HepG2 (cell line): ENCODE results near the gene DTYMK. TPM values are rescaled to one million over a fixed set of nuclear protein-coding genes. Genes with fewer than 3 reads are reported as not detected.

Experiments
- AGO2 ChIP-seq: fragments of 200-400 bp; formaldehyde crosslinking; optimal IDR thresholded peaks from 2 replicates; pipeline ENCODE3; 2017; ENCODE audit warnings: mild to moderate bottlenecking, low read depth, low read length, moderate library complexity
- CHD4 ChIP-seq: fragments of 200-600 bp; sonication (generic); IDR thresholded peaks from 2 replicates; pipeline ENCODE4 v1.7.0; 2017; ENCODE audit warnings: mild to moderate bottlenecking, low read length, borderline replicate concordance
- HNRNPL ChIP-seq: fragments of 200-400 bp; formaldehyde crosslinking; IDR thresholded peaks from 2 replicates; pipeline ENCODE4 v1.6.1; 2017; ENCODE audit warnings: mild to moderate bottlenecking, low read depth, low read length
- NR2F1 ChIP-seq, 2 experiments: fragments of 450-650 bp in 1 of 2; formaldehyde crosslinking in 1 of 2; IDR thresholded peaks; 2 replicates each; pipeline versions ENCODE4 v1.5.0 to v1.6.1; 2016 to 2020; ENCODE audit warnings: mild to moderate bottlenecking in 1 of 2, missing compliant biosample characterization in 1 of 2, missing genetic modification reagents in 1 of 2, moderate library complexity in 1 of 2
- POLR2AphosphoS2 ChIP-seq: IDR thresholded peaks from 2 replicates; pipeline ENCODE4 v1.6.1; 2011; ENCODE audit warnings: low read depth, low read length, improper control_type of control experiment
- POLR2G ChIP-seq: fragments of 200-400 bp; formaldehyde crosslinking; IDR thresholded peaks from 2 replicates; pipeline ENCODE4 v1.6.1; 2018; ENCODE audit warnings: mild to moderate bottlenecking, low read depth, low read length, moderate library complexity
- RFXANK ChIP-seq: IDR thresholded peaks from 2 replicates; pipeline ENCODE4 v1.6.1; 2016
- RORA ChIP-seq: sonication (generic); formaldehyde crosslinking; IDR thresholded peaks from 2 replicates; pipeline ENCODE4 v1.5.0; 2020; ENCODE audit warnings: mild to moderate bottlenecking, missing genetic modification reagents, moderate library complexity
- SAFB2 ChIP-seq: sonication (generic); formaldehyde crosslinking; IDR thresholded peaks from 2 replicates; pipeline ENCODE4 v1.5.1; 2020; ENCODE audit warnings: missing genetic modification reagents, low read depth, mild to moderate bottlenecking, borderline replicate concordance
- ZC3H4 ChIP-seq: sonication (generic); formaldehyde crosslinking; IDR thresholded peaks from 2 replicates; pipeline ENCODE4 v1.4.0; 2020; ENCODE audit warnings: missing genetic modification reagents, borderline replicate concordance
- ZFAT ChIP-seq: sonication (generic); formaldehyde crosslinking; conservative IDR thresholded peaks from 2 replicates; pipeline ENCODE4 v1.8.1; 2023; ENCODE audit warnings: missing genetic modification reagents, inconsistent platforms
- ZFP82 ChIP-seq: sonication (generic); formaldehyde crosslinking; IDR thresholded peaks from 2 replicates; pipeline ENCODE4 v1.5.1; 2020; ENCODE audit warnings: mild to moderate bottlenecking, missing genetic modification reagents, borderline replicate concordance
- ZNF20 ChIP-seq: sonication (generic); formaldehyde crosslinking; IDR thresholded peaks from 2 replicates; pipeline ENCODE4 v1.4.0; 2020; ENCODE audit warnings: mild to moderate bottlenecking, moderate library complexity, missing genetic modification reagents
- ZNF331 ChIP-seq: sonication (generic); formaldehyde crosslinking; IDR thresholded peaks from 2 replicates; pipeline ENCODE4 v1.4.0; 2020; ENCODE audit warnings: missing genetic modification reagents
- ZNF343 ChIP-seq: sonication (generic); formaldehyde crosslinking; IDR thresholded peaks from 2 replicates; pipeline ENCODE4 v1.4.0; 2020; ENCODE audit warnings: mild to moderate bottlenecking, missing genetic modification reagents
- ZNF383 ChIP-seq: sonication (generic); formaldehyde crosslinking; IDR thresholded peaks from 2 replicates; pipeline ENCODE4 v1.4.0; 2020; ENCODE audit warnings: missing genetic modification reagents, mild to moderate bottlenecking, borderline replicate concordance
- ZNF737 ChIP-seq: sonication (generic); formaldehyde crosslinking; IDR thresholded peaks from 2 replicates; pipeline ENCODE4 v1.5.0; 2020; ENCODE audit warnings: missing genetic modification reagents, mild to moderate bottlenecking, borderline replicate concordance
- ZNF850 ChIP-seq: sonication (generic); formaldehyde crosslinking; conservative IDR thresholded peaks from 2 replicates; pipeline ENCODE4 v1.9.0; 2021; ENCODE audit warnings: mild to moderate bottlenecking, missing genetic modification reagents
- polyA plus RNA-seq, 8 experiments: library from polyadenylated mRNA; depleted of rRNA in 3 of 8; stranded (reverse) in 7 of 8; unstranded in 1 of 8; fragments of >200 nt; fragmentation: Illumina TruSeq in 4 of 8; extraction: Trizol in 4 of 8; gene quantifications; 2 replicates each; pipeline versions ENCODE4 v1.2.1 to v1.2.3, GENCODE V29; 2011 to 2016; ENCODE audit warnings: low read depth in 4 of 8, missing spikeins in 1 of 8, mixed read lengths in 1 of 8; ENCODE audit not compliant: insufficient read depth in 1 of 8
- total RNA-seq, 5 experiments: library from RNA; depleted of rRNA; stranded (reverse); fragments of >200 nt; fragmentation: Illumina TruSeq; extraction: Trizol; gene quantifications; 2 replicates each; pipeline ENCODE4 v1.2.3, GENCODE V29; 2016; ENCODE audit warnings: low read depth in 1 of 5
- TF ChIP-seq, protein P1 (sequence below): IDR thresholded peaks from 2 replicates; pipeline ENCODE4 v1.6.1; 2016; ENCODE audit warnings: control low read depth
- TF ChIP-seq, protein P2 (sequence below): sonication (generic); formaldehyde crosslinking; IDR thresholded peaks from 2 replicates; pipeline ENCODE4 v1.9.0; 2022; ENCODE audit warnings: low read depth, missing genetic modification reagents
- TF ChIP-seq, protein P3 (sequence below): sonication (generic); formaldehyde crosslinking; IDR thresholded peaks from 2 replicates; pipeline ENCODE4 v1.4.0; 2020; ENCODE audit warnings: missing genetic modification reagents
- TF ChIP-seq, protein P4 (sequence below): IDR thresholded peaks from 2 replicates; pipeline ENCODE4 v1.6.1; 2016; ENCODE audit warnings: missing biosample characterization, missing genetic modification reagents, low read depth
- TF ChIP-seq, protein P5 (sequence below): sonication (generic); formaldehyde crosslinking; IDR thresholded peaks from 2 replicates; pipeline ENCODE4 v1.4.0; 2020; ENCODE audit warnings: mild to moderate bottlenecking, missing genetic modification reagents
- TF ChIP-seq, protein P6 (sequence below): IDR thresholded peaks from 2 replicates; pipeline ENCODE4 v1.6.1; 2018; ENCODE audit warnings: missing genetic modification reagents

DTYMK gene
- total and polyA plus RNA-seq, 2 of the 13 experiments (the other 11 are each of a cell fraction or from before 2014, with no cell fraction given): 57.5 to 134 TPM

DNA sequence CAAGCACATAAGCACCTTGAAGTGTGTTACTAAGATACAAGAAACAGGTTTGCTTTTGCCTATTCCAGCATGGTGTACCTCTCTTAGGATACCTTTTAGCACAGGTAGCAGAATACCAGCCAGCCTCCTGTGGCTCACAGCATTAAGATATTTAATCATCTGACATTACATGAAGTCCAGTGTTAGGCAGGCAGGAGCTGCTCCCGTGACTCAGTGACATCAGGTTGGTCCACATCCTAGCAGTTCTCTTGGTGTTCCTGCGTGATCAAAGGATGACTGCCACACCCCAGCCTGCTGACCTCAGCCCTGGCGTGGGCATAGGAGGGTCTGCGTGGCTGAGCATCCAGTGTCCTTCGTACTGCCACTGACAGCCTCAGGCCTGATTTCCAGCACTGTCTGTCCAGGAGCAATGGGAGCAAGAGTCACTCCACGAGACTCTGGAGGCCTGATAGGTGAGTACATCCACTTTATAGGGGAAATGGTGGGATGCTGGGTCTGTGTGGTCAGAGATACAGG lies 3.6 kb upstream of the DTYMK start (continued):
- 0 out of 2 replicates have a peak, but pooled peaks have one; percentile 11 for TF ChIP-seq ZNF343 (CRISPR knock-in tag)
- TF ChIP-seq, protein P1, sequence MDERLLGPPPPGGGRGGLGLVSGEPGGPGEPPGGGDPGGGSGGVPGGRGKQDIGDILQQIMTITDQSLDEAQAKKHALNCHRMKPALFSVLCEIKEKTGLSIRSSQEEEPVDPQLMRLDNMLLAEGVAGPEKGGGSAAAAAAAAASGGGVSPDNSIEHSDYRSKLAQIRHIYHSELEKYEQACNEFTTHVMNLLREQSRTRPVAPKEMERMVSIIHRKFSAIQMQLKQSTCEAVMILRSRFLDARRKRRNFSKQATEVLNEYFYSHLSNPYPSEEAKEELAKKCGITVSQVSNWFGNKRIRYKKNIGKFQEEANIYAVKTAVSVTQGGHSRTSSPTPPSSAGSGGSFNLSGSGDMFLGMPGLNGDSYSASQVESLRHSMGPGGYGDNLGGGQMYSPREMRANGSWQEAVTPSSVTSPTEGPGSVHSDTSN (CRISPR knock-in tag): no peak
- TF ChIP-seq, protein P2, sequence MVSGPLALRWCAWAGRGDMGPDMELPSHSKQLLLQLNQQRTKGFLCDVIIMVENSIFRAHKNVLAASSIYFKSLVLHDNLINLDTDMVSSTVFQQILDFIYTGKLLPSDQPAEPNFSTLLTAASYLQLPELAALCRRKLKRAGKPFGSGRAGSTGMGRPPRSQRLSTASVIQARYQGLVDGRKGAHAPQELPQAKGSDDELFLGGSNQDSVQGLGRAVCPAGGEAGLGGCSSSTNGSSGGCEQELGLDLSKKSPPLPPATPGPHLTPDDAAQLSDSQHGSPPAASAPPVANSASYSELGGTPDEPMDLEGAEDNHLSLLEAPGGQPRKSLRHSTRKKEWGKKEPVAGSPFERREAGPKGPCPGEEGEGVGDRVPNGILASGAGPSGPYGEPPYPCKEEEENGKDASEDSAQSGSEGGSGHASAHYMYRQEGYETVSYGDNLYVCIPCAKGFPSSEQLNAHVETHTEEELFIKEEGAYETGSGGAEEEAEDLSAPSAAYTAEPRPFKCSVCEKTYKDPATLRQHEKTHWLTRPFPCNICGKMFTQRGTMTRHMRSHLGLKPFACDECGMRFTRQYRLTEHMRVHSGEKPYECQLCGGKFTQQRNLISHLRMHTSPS: no peak
- 0 out of 2 replicates have a peak, but pooled peaks have one; percentile 30 for TF ChIP-seq ZNF737 (CRISPR knock-in tag)
- no peak for TF ChIP-seq POLR2AphosphoS2
- peak; percentile 54; the same call in 1 of the 2 replicates for TF ChIP-seq POLR2G
- no peak for TF ChIP-seq HNRNPL
- 0 out of 2 replicates have a peak, but pooled peaks have one; percentile 4 for TF ChIP-seq ZC3H4
- TF ChIP-seq, protein P3, sequence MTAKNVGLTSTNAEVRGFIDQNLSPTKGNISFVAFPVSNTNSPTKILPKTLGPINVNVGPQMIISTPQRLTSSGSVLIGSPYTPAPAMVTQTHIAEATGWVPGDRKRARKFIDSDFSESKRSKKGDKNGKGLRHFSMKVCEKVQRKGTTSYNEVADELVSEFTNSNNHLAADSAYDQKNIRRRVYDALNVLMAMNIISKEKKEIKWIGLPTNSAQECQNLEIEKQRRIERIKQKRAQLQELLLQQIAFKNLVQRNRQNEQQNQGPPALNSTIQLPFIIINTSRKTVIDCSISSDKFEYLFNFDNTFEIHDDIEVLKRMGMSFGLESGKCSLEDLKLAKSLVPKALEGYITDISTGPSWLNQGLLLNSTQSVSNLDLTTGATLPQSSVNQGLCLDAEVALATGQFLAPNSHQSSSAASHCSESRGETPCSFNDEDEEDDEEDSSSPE (CRISPR knock-in tag): no peak
- no peak for TF ChIP-seq ZNF850
- TF ChIP-seq ZNF331 (CRISPR knock-in tag): no peak
- TF ChIP-seq, protein P4, sequence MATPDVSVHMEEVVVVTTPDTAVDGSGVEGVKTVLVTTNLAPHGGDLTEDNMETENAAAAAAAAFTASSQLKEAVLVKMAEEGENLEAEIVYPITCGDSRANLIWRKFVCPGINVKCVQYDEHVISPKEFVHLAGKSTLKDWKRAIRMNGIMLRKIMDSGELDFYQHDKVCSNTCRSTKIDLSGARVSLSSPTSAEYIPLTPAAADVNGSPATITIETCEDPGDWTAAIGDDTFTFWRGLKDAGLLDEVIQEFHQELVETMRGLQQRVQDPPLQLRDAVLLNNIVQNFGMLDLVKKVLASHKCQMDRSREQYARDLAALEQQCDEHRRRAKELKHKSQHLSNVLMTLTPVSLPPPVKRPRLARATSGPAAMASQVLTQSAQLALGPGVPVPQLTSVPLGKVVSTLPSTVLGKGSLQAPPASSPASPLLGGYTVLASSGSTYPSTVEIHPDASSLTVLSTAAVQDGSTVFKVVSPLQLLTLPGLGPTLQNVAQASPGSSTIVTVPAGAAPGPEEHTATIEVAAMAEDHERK (CRISPR knock-in tag): no peak
- no peak for TF ChIP-seq RORA (CRISPR knock-in tag)
- no peak for TF ChIP-seq ZFP82 (CRISPR knock-in tag)
- no peak for TF ChIP-seq CHD4
- no peak for TF ChIP-seq ZNF383 (CRISPR knock-in tag)
- TF ChIP-seq, protein P5, sequence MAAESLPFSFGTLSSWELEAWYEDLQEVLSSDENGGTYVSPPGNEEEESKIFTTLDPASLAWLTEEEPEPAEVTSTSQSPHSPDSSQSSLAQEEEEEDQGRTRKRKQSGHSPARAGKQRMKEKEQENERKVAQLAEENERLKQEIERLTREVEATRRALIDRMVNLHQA (CRISPR knock-in tag): no peak
- TF ChIP-seq SAFB2: no peak
- TF ChIP-seq AGO2: peak; percentile 51
- no peak for TF ChIP-seq RFXANK (CRISPR knock-in tag)
- no peak for TF ChIP-seq ZFAT
- TF ChIP-seq NR2F1 (CRISPR knock-in tag; IDR thresholded peaks at IDR 0.05): no peak
- TF ChIP-seq, protein P6, sequence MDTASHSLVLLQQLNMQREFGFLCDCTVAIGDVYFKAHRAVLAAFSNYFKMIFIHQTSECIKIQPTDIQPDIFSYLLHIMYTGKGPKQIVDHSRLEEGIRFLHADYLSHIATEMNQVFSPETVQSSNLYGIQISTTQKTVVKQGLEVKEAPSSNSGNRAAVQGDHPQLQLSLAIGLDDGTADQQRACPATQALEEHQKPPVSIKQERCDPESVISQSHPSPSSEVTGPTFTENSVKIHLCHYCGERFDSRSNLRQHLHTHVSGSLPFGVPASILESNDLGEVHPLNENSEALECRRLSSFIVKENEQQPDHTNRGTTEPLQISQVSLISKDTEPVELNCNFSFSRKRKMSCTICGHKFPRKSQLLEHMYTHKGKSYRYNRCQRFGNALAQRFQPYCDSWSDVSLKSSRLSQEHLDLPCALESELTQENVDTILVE (CRISPR knock-in tag): no peak
- TF ChIP-seq ZNF20: no peak
